Upper lobe of left lung (tissue), 6 donors: ENCODE measurements around the gene REEP5. TPM values are rescaled to one million over a fixed set of nuclear protein-coding genes. Genes with fewer than 3 reads are reported as not detected.
A peak's percentile ranks its signal among the peaks of the same experiment; 100 is the strongest.

Experiments used
- ATAC-seq, 2 donors: fragments of 200-7000 bp; cut with Tn5 transposase; one replicate each; pipeline ENCODE4 v1.9.1; 2022; ENCODE audit warnings: mild to moderate bottlenecking in 2 of 2, moderate library complexity in 2 of 2; ENCODE audit not compliant: low FRiP score in 2 of 2
- DNase-seq, 2 donors: peaks; one replicate each; pipeline ENCODE4 v3.0.0-alpha.2; 2019 to 2020
- H3K27ac ChIP-seq, 4 donors: fragments of 200-600 bp; sonication (generic); one replicate each; pipeline ENCODE4 v1.5.1; 2016 to 2019
- H3K27me3 ChIP-seq, 4 donors: fragments of 200-600 bp; sonication (generic); one replicate each; pipeline ENCODE4 v1.5.1; 2017 to 2019
- H3K36me3 ChIP-seq, 4 donors: fragments of 200-600 bp; sonication (generic); one replicate each; pipeline ENCODE4 v1.5.1; 2016 to 2019
- H3K4me1 ChIP-seq, 4 donors: fragments of 200-600 bp; sonication (generic); one replicate each; pipeline ENCODE4 v1.5.1; 2018 to 2019
- H3K4me3 ChIP-seq, 4 donors: fragments of 200-600 bp; sonication (generic); one replicate each; pipeline ENCODE4 v1.5.1; 2017 to 2019; ENCODE audit warnings: mild to moderate bottlenecking in 2 of 4, moderate library complexity in 1 of 4
- H3K9me3 ChIP-seq, 4 donors: fragments of 200-600 bp; sonication (generic); one replicate each; pipeline ENCODE4 v1.5.1; 2018 to 2019
- EP300 ChIP-seq, 4 donors: sonication (generic); formaldehyde crosslinking; IDR thresholded peaks; one replicate each; pipeline ENCODE4 v1.5.1; 2017; ENCODE audit warnings: antibody characterized with exemption in 4 of 4, control low read depth in 2 of 4
- POLR2A ChIP-seq, 4 donors: fragments of 450-650 bp; IDR thresholded peaks; one replicate each; pipeline ENCODE4 v1.5.1; 2016 to 2017; ENCODE audit warnings: antibody characterized with exemption in 4 of 4, mild to moderate bottlenecking in 2 of 4
- POLR2AphosphoS5 ChIP-seq, 2 donors: sonication (generic); formaldehyde crosslinking; IDR thresholded peaks; one replicate each; pipeline ENCODE4 v1.5.1; 2017; ENCODE audit warnings: antibody characterized with exemption in 2 of 2
- WGBS, 2 donors: methylation state at CpG; one replicate each; pipeline ENCODE4 v1.1.5; 2017 to 2018; 5-methylcytosine and 5-hydroxymethylcytosine counted together
- total RNA-seq, 6 donors: library from RNA; depleted of rRNA in 4 of 6; stranded (reverse); fragments of >200 nt in 4 of 6; gene quantifications; one replicate each; pipeline versions ENCODE4 v1.1.0 to v1.2.1, GENCODE V29; 2016 to 2021
- TF ChIP-seq, protein P1 (sequence below), 6 experiments: fragments of 450-650 bp in 4 of 6; fragments of 200-600 bp in 2 of 6; sonication (generic) in 2 of 6; IDR thresholded peaks; one replicate each; pipeline ENCODE4 v1.5.1; 2016 to 2019; ENCODE audit warnings: antibody characterized with exemption in 6 of 6
- donor health status: DM: no; HTN: no; CAD: no; lungs with moderate emphysema.
- donor health status: DM: no; HTN: yes; CAD: no; lungs with severe emphysema.

The REEP5 gene
- total RNA-seq, 6 donors from 2014 or later, result 43.0 to 108 (median 95.3) TPM

DNA sequence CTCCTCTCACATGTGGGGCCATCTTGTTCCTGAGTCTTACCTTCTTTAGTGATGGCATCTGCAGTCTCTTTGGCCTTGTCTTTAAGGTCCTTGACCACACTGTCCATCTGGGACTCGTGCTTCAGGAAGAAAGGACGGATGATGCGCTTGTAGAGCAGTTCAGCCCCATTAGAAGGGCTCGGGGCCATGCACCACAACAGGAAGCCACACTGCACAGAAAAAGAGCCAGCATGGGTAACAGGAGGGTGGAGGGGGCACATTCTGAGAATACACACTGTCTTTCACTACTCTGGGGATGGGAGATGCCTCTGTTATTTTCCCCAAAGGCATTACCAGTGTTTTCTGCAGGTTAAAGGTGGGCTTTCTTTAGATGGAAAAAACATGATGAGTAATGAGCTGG is 35.1 kb downstream of the REEP5 start:
- no peaks in the 10 kb centered on the region for H3K4me1 ChIP-seq
- no peak for ATAC-seq
- H3K36me3 ChIP-seq, result peaks cover 11 to 74% (median 41%) of the 10 kb centered on the region in 4 donors
- no peak for DNase-seq
- 82% methylated on average over 4 of the region's 4 CpGs for WGBS, 2 donors
- no peak for TF ChIP-seq POLR2AphosphoS5 (IDR thresholded peaks at IDR 0.05)
- TF ChIP-seq, protein P1, sequence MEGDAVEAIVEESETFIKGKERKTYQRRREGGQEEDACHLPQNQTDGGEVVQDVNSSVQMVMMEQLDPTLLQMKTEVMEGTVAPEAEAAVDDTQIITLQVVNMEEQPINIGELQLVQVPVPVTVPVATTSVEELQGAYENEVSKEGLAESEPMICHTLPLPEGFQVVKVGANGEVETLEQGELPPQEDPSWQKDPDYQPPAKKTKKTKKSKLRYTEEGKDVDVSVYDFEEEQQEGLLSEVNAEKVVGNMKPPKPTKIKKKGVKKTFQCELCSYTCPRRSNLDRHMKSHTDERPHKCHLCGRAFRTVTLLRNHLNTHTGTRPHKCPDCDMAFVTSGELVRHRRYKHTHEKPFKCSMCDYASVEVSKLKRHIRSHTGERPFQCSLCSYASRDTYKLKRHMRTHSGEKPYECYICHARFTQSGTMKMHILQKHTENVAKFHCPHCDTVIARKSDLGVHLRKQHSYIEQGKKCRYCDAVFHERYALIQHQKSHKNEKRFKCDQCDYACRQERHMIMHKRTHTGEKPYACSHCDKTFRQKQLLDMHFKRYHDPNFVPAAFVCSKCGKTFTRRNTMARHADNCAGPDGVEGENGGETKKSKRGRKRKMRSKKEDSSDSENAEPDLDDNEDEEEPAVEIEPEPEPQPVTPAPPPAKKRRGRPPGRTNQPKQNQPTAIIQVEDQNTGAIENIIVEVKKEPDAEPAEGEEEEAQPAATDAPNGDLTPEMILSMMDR (IDR thresholded peaks at IDR 0.05), result no peak
- TF ChIP-seq EP300 (IDR thresholded peaks at IDR 0.05), result no peak
- no peak for TF ChIP-seq POLR2A (IDR thresholded peaks at IDR 0.05)
- H3K27me3 ChIP-seq, result no peaks in the 10 kb centered on the region
- H3K9me3 ChIP-seq, result no peaks in the 10 kb centered on the region
- H3K4me3 ChIP-seq, result no peak overlapping the region
- H3K27ac ChIP-seq, result no peak overlapping the region

- no peak for TF ChIP-seq EP300 (IDR thresholded peaks at IDR 0.05)
- TF ChIP-seq POLR2A (IDR thresholded peaks at IDR 0.05), result no peak
- TF ChIP-seq POLR2AphosphoS5 (IDR thresholded peaks at IDR 0.05), result no peak
- TF ChIP-seq, protein P1 (IDR thresholded peaks at IDR 0.05), result no peak
- Histone ChIP-seq H3K27ac (no peak overlapping the region), H3K4me3 (no peak overlapping the region), H3K9me3 (no peaks in the 10 kb centered on the region), H3K4me1 (no peaks in the 10 kb centered on the region), H3K36me3 (peaks cover 11 to 79% (median 48%) of the 10 kb centered on the region in 4 donors), H3K27me3 (no peaks in the 10 kb centered on the region)
- 81 to 91% methylated on average over 3 of the region's 3 CpGs for WGBS, 2 donors
- ATAC-seq (no peak), DNase-seq (no peak)
Measured at GRCh38 chr5:112885001-112885400, 37.0 kb downstream of the REEP5 start.

GRCh38 chr5:112883192-112883591 is 38.8 kb downstream of the REEP5 start:
- Histone ChIP-seq H3K36me3 (peaks cover 14 to 89% (median 55%) of the 10 kb centered on the region in 4 donors), H3K27ac (peak overlapping the region in 1 of 4 donors; percentile 1), H3K4me1 (no peaks in the 10 kb centered on the region), H3K27me3 (no peaks in the 10 kb centered on the region), H3K9me3 (no peaks in the 10 kb centered on the region), H3K4me3 (no peak overlapping the region)
- TF ChIP-seq EP300 (IDR thresholded peaks at IDR 0.05), result no peak
- ATAC-seq (no peak), DNase-seq (no peak)
- WGBS, 2 donors, result 87 to 88% methylated on average over 2 of the region's 2 CpGs

DNA sequence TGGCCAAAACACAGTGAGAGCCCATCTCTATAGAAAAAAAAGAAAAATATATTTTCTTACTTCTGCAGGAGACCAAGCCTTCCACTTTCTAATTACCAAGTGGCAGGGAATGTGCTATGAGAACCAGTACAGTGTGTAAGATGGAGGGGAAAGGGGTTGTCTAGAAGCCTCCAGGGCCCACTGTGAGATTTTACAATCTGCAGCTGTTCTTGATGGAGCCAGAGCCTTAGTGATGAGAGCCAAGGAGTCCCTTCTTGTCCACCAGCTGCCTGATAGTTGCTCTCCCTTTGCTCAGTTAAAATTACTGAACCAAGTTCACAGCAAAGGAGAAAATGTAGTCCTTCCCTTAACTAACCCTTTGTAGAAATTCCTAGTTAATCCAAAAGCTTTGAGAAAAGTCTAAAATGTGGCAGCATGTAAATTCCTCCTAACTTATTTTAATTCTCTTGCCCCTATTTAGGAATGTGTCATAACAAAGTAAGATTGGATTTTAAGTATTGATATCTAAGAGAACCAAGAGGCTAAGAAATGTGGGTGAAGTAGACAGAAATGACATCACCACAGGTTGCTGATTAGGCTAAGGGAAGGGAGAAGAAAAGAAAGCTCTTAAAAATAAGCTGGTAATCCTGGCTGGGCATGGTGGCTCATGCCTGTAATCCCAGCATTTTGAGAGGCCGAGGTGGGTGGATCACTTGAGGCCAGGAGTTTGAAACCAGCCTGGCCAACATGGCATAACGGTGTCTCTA is 41.6 kb downstream of the REEP5 start:
- Histone ChIP-seq H3K36me3 (peaks cover 9 to 92% (median 45%) of the 10 kb centered on the region in 4 donors), H3K27ac (no peak overlapping the region), H3K4me1 (no peaks in the 10 kb centered on the region), H3K4me3 (no peak overlapping the region), H3K27me3 (no peaks in the 10 kb centered on the region), H3K9me3 (no peaks in the 10 kb centered on the region)
- no peak for TF ChIP-seq EP300 (IDR thresholded peaks at IDR 0.05)
- TF ChIP-seq, protein P1 (IDR thresholded peaks at IDR 0.05), result no peak
- TF ChIP-seq POLR2AphosphoS5 (IDR thresholded peaks at IDR 0.05), result no peak
- no peak for TF ChIP-seq POLR2A (IDR thresholded peaks at IDR 0.05)
- DNase-seq (no peak), ATAC-seq (no peak)
- 96 to 100% methylated on average over 2 of the region's 2 CpGs for WGBS, 2 donors

DNA sequence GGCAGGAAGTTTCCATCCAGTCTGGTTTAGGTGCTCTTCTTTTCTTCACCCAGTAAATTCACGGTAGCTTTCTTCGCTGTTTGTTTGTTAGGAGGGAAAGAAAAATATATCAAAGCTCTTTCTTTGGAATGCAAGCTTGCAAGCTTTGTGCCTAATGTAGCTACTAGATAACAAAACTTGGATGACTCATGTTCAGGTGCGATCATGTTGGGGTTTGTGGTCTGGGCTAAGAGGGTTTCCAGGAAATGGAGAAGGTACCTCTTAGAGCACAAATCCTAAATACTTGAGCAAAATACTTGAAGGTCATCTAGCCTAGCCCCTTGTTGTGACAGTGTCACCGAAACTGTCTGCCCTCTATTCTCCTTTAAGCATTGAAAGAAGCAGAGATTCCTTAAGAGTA is 43.3 kb downstream of the REEP5 start:
- DNase-seq (no peak), ATAC-seq (no peak)
- Histone ChIP-seq H3K9me3 (no peaks in the 10 kb centered on the region), H3K36me3 (peaks cover 3 to 84% (median 33%) of the 10 kb centered on the region in 4 donors), H3K4me1 (no peaks in the 10 kb centered on the region), H3K27ac (no peak overlapping the region), H3K4me3 (no peak overlapping the region), H3K27me3 (no peaks in the 10 kb centered on the region)
- 64 to 79% methylated on average over 4 of the region's 4 CpGs for WGBS, 2 donors
- no peak for TF ChIP-seq EP300 (IDR thresholded peaks at IDR 0.05)
- TF ChIP-seq, protein P1 (IDR thresholded peaks at IDR 0.05), result no peak
- TF ChIP-seq POLR2AphosphoS5 (IDR thresholded peaks at IDR 0.05), result no peak
- no peak for TF ChIP-seq POLR2A (IDR thresholded peaks at IDR 0.05)
